ENCODE results near the gene HEG1.
A peak's percentile ranks its signal among the peaks of the same experiment; 100 is the strongest.

HEG1 gene

DNA sequence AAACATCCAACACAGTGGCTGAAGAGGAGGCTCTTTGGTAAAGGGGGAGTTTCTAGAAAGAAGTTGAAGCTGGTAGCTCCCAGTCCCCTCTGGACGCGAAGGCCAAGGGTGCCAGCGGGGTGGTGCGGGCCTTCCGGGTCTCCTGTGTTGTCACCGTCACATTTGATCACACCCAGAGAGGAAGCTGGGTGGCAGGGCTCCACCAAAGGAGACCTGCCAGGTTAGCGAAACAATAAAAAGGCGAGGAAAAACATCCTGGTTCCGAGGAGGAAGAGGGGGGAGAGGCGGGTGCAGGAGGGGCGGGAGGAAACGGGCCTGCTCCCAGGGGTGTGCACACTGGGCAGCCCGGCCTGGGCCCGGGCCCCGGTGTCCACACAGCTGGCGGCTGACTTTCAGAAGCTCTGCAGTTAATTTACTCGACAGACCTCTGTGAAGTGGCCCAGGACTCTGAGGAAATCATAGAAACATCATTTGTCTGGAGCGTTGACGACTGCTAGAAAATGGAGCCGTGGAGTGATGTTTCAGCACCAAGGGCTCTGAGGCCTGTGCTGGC is 12.1 kb downstream of the HEG1 start:
- H3K9ac ChIP-seq (ENCODE audit: low read length), result no peak overlapping the region

DNA sequence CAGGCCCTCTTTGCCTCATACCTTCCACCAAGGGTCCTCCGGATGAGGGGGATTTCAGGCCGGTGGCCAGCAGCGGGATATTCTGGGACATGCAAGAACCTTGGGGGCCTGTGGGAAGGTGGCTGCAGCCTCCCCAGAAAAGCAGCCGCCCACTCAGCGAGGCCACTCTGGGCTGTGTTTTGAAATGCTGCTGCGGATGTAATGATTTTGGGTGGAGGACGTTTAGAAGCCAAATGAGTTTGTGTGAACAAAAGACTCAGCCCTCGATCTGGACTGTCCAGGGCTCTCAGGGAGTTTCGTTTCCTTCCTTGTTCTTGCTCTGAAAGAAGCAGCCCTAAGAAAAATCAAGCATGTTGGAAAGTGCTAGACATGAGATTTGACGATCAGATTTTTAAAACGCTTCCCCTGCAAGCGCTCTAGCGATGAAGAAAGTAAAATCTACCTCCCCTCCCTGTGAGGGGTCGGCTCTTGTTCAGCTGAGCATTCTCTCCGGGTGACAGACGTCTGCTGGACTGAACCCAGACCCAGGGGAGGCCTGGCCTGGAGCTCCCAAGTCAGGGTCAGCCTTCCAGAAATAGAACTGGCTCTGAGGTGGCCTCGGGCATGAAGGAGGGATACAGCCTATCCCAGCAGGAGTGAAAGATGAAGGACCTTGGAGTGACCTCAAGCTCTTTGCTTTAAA is 12.9 kb downstream of the HEG1 start:
- peaks cover 10% of the 10 kb centered on the region for H3K36me3 ChIP-seq (ENCODE audit: insufficient read depth, low read length)
- peak overlapping the region in 1 of 2 donors; percentile 42 for H3K4me3 ChIP-seq (ENCODE audit: low read depth in 1 of 2, low read length in 2 of 2)
- no peaks in the 10 kb centered on the region for H3K9me3 ChIP-seq (ENCODE audit: low read length)
- H3K9ac ChIP-seq (ENCODE audit: low read length), result peak overlapping the region; percentile 5
- H3K27me3 ChIP-seq (ENCODE audit: control insufficient read depth in 1 of 2, insufficient read depth in 2 of 2, low read length in 2 of 2), result no peaks in the 10 kb centered on the region
- peak overlapping the region; percentile 68 for H3K27ac ChIP-seq (ENCODE audit: low read depth, low read length)
- H3K4me1 ChIP-seq (ENCODE audit: insufficient read depth, low read length), result peaks cover 75% of the 10 kb centered on the region

More for the DNA sequence above, 12.1 kb downstream of the HEG1 start:
- H3K9me3 ChIP-seq (ENCODE audit: low read length), result no peaks in the 10 kb centered on the region
- H3K27me3 ChIP-seq (ENCODE audit: control insufficient read depth in 1 of 2, insufficient read depth in 2 of 2, low read length in 2 of 2), result no peaks in the 10 kb centered on the region
- peak overlapping the region; percentile 68 for H3K27ac ChIP-seq (ENCODE audit: low read depth, low read length)
- H3K4me1 ChIP-seq (ENCODE audit: insufficient read depth, low read length), result peaks cover 82% of the 10 kb centered on the region
- peaks cover 10% of the 10 kb centered on the region for H3K36me3 ChIP-seq (ENCODE audit: insufficient read depth, low read length)
- H3K4me3 ChIP-seq (ENCODE audit: low read depth in 1 of 2, low read length in 2 of 2), result no peak overlapping the region

DNA sequence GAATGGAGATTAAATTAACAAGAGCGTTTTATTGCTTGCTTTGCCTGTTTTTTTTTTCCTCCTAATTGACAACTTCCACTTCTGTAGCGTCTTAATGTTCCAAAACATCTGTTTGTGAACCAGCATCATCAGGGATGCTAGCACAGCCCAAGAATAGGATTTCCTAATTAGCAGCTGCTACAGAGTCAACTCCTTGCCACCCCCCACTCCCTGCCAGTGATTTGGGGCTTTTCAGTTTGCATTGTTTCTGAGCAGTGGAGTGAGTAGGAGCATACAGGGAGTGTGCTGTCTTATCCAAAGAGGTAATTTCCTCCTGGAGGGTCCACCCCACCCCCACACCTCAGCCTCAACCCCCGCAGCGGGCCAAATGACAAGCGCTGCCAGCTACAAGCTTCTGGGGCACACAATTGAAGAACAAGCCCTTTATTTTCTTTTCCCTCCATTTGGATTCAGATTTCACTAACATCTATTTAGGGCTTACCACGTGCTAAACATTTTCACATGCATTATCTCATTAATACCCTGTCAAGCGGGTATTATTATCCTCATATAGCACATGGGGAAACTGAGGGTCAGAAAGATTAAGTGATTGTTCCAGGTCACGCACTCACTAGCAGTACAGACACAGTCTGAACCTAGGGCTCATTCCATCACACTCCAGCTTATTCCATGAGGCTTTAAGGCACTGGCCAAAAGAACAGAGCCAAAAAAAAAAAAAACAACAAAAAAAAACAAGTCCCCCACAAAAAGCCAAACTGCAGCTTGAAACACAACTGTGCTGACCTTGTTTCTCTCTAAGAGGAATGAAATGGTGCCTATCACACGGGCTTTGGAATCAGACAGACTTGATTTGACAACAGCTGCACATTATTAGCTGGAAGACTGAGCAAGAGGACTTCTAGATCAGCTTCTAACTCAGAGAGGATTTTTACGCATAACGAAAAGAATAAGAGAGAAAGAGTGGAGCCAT is 16.4 kb downstream of the HEG1 start:
- no peak overlapping the region for H3K9ac ChIP-seq (ENCODE audit: low read length)
- H3K27ac ChIP-seq (ENCODE audit: low read depth, low read length), result peak overlapping the region; percentile 29
- H3K4me1 ChIP-seq (ENCODE audit: insufficient read depth, low read length), result peaks cover 45% of the 10 kb centered on the region
- H3K9me3 ChIP-seq (ENCODE audit: low read length), result no peaks in the 10 kb centered on the region
- H3K36me3 ChIP-seq (ENCODE audit: insufficient read depth, low read length), result no peaks in the 10 kb centered on the region
- H3K27me3 ChIP-seq (ENCODE audit: control insufficient read depth in 1 of 2, insufficient read depth in 2 of 2, low read length in 2 of 2), result no peaks in the 10 kb centered on the region
- H3K4me3 ChIP-seq (ENCODE audit: low read depth in 1 of 2, low read length in 2 of 2), result no peak overlapping the region

DNA sequence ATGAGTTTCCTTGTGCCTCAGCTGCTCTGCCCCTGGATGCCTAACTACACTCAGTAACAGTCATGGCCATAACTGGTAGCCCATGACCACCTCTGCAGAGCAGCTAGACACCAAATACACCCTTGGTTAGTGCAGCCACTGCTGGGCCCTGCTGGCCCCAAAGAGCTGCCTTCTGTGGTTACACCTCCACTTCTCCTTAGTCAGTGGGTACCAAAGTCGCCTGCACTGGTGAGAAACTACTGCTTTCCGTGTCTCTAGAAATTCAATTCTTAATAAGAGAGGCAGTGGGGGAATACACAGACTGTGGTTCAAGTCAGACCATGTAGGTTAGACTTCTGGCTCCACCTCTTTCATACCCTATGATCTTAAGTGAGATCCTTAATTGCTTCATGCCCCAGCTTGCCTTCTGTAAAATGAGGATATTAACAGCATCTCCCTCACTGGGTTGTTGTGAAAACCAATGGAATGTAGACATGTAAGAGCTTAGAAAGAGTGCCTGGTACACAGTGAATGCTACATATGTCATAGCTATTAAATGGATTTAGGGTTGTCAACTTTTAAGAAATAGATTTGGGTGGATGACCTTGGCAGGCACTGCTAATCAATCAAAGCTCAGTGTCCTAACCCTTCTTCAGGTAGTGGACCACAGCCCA is 18.2 kb downstream of the HEG1 start:
- no peak overlapping the region for H3K9ac ChIP-seq (ENCODE audit: low read length)
- H3K4me3 ChIP-seq (ENCODE audit: low read depth in 1 of 2, low read length in 2 of 2), result no peak overlapping the region
- no peak overlapping the region for H3K27ac ChIP-seq (ENCODE audit: low read depth, low read length)
- no peaks in the 10 kb centered on the region for H3K9me3 ChIP-seq (ENCODE audit: low read length)
- no peaks in the 10 kb centered on the region for H3K36me3 ChIP-seq (ENCODE audit: insufficient read depth, low read length)
- peaks cover 34% of the 10 kb centered on the region for H3K4me1 ChIP-seq (ENCODE audit: insufficient read depth, low read length)
- H3K27me3 ChIP-seq (ENCODE audit: control insufficient read depth in 1 of 2, insufficient read depth in 2 of 2, low read length in 2 of 2), result no peaks in the 10 kb centered on the region

DNA sequence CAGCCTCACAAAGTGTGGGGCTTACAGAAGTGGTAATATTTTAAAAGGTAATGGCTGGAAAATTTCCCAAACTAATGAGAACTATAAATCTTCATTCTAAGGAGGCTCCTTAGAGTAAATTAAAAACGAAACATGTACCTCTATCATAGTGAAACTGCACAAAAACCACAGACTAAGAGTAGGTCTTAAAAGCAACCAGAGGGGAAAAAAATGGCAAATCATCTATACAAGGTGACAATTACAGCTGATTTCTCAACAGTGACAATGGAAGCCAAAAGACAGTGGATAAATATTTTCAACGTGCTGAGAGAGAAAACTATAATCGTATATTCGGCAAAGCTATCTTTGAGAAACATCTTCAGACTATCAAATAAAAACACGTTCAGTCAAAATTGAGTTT is 20.6 kb downstream of the HEG1 start:
- Histone ChIP-seq H3K27me3 (ENCODE audit: control insufficient read depth in 1 of 2, insufficient read depth in 2 of 2, low read length in 2 of 2) (no peaks in the 10 kb centered on the region), H3K9me3 (ENCODE audit: low read length) (no peaks in the 10 kb centered on the region), H3K4me3 (ENCODE audit: low read depth in 1 of 2, low read length in 2 of 2) (no peak overlapping the region), H3K36me3 (ENCODE audit: insufficient read depth, low read length) (no peaks in the 10 kb centered on the region), H3K4me1 (ENCODE audit: insufficient read depth, low read length) (peaks cover 22% of the 10 kb centered on the region), H3K9ac (ENCODE audit: low read length) (no peak overlapping the region), H3K27ac (ENCODE audit: low read depth, low read length) (no peak overlapping the region)

DNA sequence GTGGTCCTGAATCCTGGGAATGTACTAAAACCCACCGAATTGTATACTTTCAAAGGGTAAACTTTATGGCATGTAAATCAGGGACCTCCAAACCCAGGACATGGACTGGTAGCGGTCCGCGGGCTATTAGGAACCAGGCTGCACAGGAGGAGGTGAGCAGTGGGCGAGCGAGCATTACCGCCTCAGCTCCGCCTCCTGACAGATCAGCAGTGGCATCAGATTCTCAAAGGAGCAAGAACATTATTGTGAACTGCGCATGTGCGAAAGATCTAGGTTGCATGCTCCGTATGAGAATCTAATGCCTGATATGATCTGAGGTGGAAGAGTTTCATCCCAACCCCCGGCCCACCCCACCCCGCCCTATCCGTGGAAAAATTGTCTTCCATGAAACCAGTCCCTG is 22.2 kb downstream of the HEG1 start:
- Histone ChIP-seq H3K4me3 (ENCODE audit: low read depth in 1 of 2, low read length in 2 of 2) (no peak overlapping the region), H3K36me3 (ENCODE audit: insufficient read depth, low read length) (peaks cover 10% of the 10 kb centered on the region), H3K9me3 (ENCODE audit: low read length) (no peaks in the 10 kb centered on the region), H3K27ac (ENCODE audit: low read depth, low read length) (no peak overlapping the region), H3K9ac (ENCODE audit: low read length) (no peak overlapping the region), H3K27me3 (ENCODE audit: control insufficient read depth in 1 of 2, insufficient read depth in 2 of 2, low read length in 2 of 2) (no peaks in the 10 kb centered on the region), H3K4me1 (ENCODE audit: insufficient read depth, low read length) (peaks cover 10% of the 10 kb centered on the region)

DNA sequence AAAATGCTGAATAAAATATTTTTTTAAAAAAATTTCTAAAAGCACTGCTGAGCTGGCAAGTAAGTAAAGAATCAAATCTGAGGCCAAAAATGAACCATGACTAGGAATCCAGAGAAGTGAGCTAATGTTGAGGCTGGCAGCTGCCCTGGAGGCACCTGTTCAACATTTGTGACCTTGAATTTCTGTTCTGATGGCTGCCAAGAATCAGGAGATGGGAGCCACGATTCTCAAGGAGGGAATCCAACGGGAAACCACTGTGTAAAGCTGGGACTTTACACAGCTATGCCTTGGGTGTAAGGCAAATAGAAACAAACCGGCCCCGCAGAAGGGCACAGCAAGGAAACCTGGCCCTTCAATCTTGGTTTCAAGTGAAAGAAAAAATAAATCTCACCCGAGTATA is 22.7 kb downstream of the HEG1 start:
- Histone ChIP-seq H3K9ac (ENCODE audit: low read length) (no peak overlapping the region), H3K27ac (ENCODE audit: low read depth, low read length) (no peak overlapping the region), H3K4me1 (ENCODE audit: insufficient read depth, low read length) (peaks cover 10% of the 10 kb centered on the region), H3K9me3 (ENCODE audit: low read length) (no peaks in the 10 kb centered on the region), H3K4me3 (ENCODE audit: low read depth in 1 of 2, low read length in 2 of 2) (no peak overlapping the region), H3K36me3 (ENCODE audit: insufficient read depth, low read length) (peaks cover 15% of the 10 kb centered on the region), H3K27me3 (ENCODE audit: control insufficient read depth in 1 of 2, insufficient read depth in 2 of 2, low read length in 2 of 2) (no peaks in the 10 kb centered on the region)

DNA sequence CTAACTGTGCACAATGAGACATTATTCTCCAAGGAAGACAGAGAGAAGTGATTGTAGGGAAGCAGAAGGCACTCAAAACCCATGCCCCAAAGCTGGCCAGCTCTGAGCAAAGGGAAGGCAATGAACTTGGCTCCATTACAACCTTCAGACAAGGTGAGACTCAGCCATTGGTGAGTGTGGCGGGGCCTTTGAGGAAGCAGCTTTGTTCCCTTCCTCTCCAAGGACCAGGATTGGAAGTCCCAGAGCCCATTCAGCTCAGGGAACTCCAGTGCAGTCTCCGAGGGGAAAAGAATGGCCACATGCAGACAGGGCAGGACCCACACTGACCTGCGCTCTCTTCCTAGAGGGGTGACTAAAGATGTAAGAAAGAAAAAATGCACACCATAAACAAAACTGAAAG is 23.1 kb downstream of the HEG1 start:
- Histone ChIP-seq H3K27me3 (ENCODE audit: control insufficient read depth in 1 of 2, insufficient read depth in 2 of 2, low read length in 2 of 2) (no peaks in the 10 kb centered on the region), H3K4me3 (ENCODE audit: low read depth in 1 of 2, low read length in 2 of 2) (no peak overlapping the region), H3K27ac (ENCODE audit: low read depth, low read length) (no peak overlapping the region)

DNA sequence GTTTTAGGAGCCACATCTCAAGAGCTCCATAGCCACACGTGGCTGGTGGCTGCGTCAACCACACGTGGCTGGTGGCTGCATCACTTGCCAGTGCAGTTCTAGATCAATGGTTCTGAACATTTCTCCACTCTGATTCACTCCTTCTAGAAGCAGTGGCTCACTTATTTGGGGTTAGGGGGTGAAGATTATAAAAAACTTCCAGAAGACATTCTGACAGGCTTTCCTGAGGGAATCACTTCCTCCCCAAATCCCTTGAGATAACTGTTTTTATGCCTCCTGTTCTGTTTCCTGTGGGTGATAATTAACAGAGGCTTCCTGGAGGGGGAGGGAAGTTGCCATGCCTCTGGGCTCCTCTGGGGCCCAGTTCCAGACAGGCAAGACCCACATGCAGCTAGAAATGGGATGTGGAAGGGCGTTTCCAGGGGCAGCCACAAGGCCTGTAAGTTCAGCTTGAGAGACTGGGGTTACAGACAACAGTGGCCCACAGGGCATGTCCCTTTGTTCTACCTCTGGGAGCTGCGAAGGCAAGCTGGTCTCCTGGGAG is 23.6 kb downstream of the HEG1 start:
- Histone ChIP-seq H3K9me3 (ENCODE audit: low read length) (no peaks in the 10 kb centered on the region), H3K27me3 (ENCODE audit: control insufficient read depth in 1 of 2, insufficient read depth in 2 of 2, low read length in 2 of 2) (no peaks in the 10 kb centered on the region), H3K4me1 (ENCODE audit: insufficient read depth, low read length) (peaks cover 10% of the 10 kb centered on the region), H3K27ac (ENCODE audit: low read depth, low read length) (no peak overlapping the region), H3K9ac (ENCODE audit: low read length) (no peak overlapping the region), H3K4me3 (ENCODE audit: low read depth in 1 of 2, low read length in 2 of 2) (no peak overlapping the region), H3K36me3 (ENCODE audit: insufficient read depth, low read length) (peaks cover 24% of the 10 kb centered on the region)

More for the DNA sequence above, 23.1 kb downstream of the HEG1 start:
- peaks cover 19% of the 10 kb centered on the region for H3K36me3 ChIP-seq (ENCODE audit: insufficient read depth, low read length)
- peaks cover 10% of the 10 kb centered on the region for H3K4me1 ChIP-seq (ENCODE audit: insufficient read depth, low read length)
- no peak overlapping the region for H3K9ac ChIP-seq (ENCODE audit: low read length)
- no peaks in the 10 kb centered on the region for H3K9me3 ChIP-seq (ENCODE audit: low read length)

DNA sequence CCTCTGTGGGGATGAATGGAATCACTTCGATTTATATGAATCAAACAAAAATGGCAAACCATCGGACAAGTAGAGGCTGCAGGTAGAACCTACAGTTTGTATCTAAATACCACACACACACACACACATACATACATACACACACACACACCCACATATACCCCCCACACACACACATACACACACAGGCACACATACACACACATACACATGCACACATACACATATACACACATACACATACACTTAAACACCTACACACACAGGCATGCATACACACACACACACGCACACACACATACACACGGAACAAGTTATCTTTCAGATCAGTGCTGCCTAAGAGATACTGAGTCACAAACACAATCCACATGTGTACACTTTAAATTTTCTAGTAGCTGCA is 24.3 kb downstream of the HEG1 start:
- no peak overlapping the region for H3K9ac ChIP-seq (ENCODE audit: low read length)
- peaks cover 10% of the 10 kb centered on the region for H3K4me1 ChIP-seq (ENCODE audit: insufficient read depth, low read length)
- no peak overlapping the region for H3K4me3 ChIP-seq (ENCODE audit: low read depth in 1 of 2, low read length in 2 of 2)
- no peak overlapping the region for H3K27ac ChIP-seq (ENCODE audit: low read depth, low read length)
- no peaks in the 10 kb centered on the region for H3K9me3 ChIP-seq (ENCODE audit: low read length)
- peaks cover 30% of the 10 kb centered on the region for H3K36me3 ChIP-seq (ENCODE audit: insufficient read depth, low read length)
- H3K27me3 ChIP-seq (ENCODE audit: control insufficient read depth in 1 of 2, insufficient read depth in 2 of 2, low read length in 2 of 2), result no peaks in the 10 kb centered on the region

DNA sequence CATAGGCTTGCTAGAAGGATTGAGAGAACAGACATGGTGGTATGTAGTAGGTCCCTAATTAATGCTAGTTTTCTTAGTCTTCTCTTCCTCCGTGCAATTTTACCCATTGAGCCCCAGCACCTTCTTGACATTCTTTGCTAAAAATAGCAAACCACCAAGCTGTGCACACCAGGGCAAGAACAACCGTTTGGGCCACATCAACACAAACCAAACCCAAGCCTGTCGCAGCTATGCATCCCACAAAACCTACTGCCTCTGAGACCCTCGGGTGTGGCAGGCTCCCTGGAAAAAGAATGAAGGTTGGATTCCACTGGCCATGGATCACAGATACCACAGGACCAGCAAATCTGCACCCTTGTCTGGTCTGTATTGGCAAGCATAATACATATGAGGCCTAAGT is 27.1 kb downstream of the HEG1 start:
- Histone ChIP-seq H3K9me3 (ENCODE audit: low read length) (no peaks in the 10 kb centered on the region), H3K27me3 (ENCODE audit: control insufficient read depth in 1 of 2, insufficient read depth in 2 of 2, low read length in 2 of 2) (no peaks in the 10 kb centered on the region), H3K36me3 (ENCODE audit: insufficient read depth, low read length) (peaks cover 51% of the 10 kb centered on the region), H3K9ac (ENCODE audit: low read length) (no peak overlapping the region), H3K27ac (ENCODE audit: low read depth, low read length) (no peak overlapping the region), H3K4me1 (ENCODE audit: insufficient read depth, low read length) (peaks cover 25% of the 10 kb centered on the region), H3K4me3 (ENCODE audit: low read depth in 1 of 2, low read length in 2 of 2) (no peak overlapping the region)

Measured in muscle layer of colon (tissue), 2 donors.